Body of pancreas (tissue), 4 donors: ENCODE results near the gene CCDC112. TPM values are rescaled to one million over a fixed set of nuclear protein-coding genes. Genes with fewer than 3 reads are reported as not detected.

Experiments used
- ATAC-seq: fragments of 150-250 bp; one replicate; pipeline ENCODE4 v1.9.1; 2016
- DNase-seq, 4 donors: peaks; one replicate each; pipeline ENCODE4 v3.0.0-alpha.2; 2019
- H3K27ac ChIP-seq, 4 donors: fragments of 200-600 bp; sonication (generic); 1 replicate in 3 of 4; 2 replicates in 1 of 4; pipeline versions ENCODE4 v1.5.1 to v1.6.1; 2016 to 2019; ENCODE audit warnings: mild to moderate bottlenecking in 1 of 4, mixed read lengths in 1 of 4, moderate library complexity in 1 of 4
- H3K27me3 ChIP-seq, 2 donors: fragments of 200-600 bp; sonication (generic); one replicate each; pipeline ENCODE4 v1.6.0; 2016; ENCODE audit warnings: mild to moderate bottlenecking in 1 of 2
- H3K36me3 ChIP-seq, 2 donors: fragments of 200-600 bp; sonication (generic); replicated peaks in 1 of 2; 2 replicates each; pipeline ENCODE4 v1.5.1; 2016; ENCODE audit warnings: low read depth in 2 of 2; ENCODE audit not compliant: insufficient read depth in 1 of 2
- H3K4me1 ChIP-seq: fragments of 200-600 bp; sonication (generic); one replicate; pipeline ENCODE4 v1.6.0; 2016
- H3K4me3 ChIP-seq, 2 donors: fragments of 200-600 bp; sonication (generic); 1 replicate in 1 of 2; 2 replicates in 1 of 2; pipeline ENCODE4 v1.5.1; 2016 to 2019
- H3K9me3 ChIP-seq, 3 donors: fragments of 200-600 bp; sonication (generic); 1 replicate in 2 of 3; 2 replicates in 1 of 3; pipeline ENCODE4 v1.5.1; 2016
- CTCF ChIP-seq, 7 experiments: fragments of 450-650 bp in 4 of 7; fragments of 200-600 bp in 3 of 7; sonication (generic) in 3 of 7; IDR thresholded peaks; one replicate each; pipeline ENCODE4 v1.5.1; 2016 to 2019; ENCODE audit warnings: antibody characterized with exemption in 7 of 7
- POLR2A ChIP-seq, 3 donors: fragments of 450-650 bp; IDR thresholded peaks; one replicate each; pipeline ENCODE4 v1.6.1; 2016; ENCODE audit warnings: antibody characterized with exemption in 3 of 3, mild to moderate bottlenecking in 2 of 3
- WGBS, 2 donors: methylation state at CpG; one replicate each; pipeline ENCODE4 v1.1.5; 2017; 5-methylcytosine and 5-hydroxymethylcytosine counted together
- intact Hi-C: fragments of 100-400 bp; cut with DNase I; formaldehyde crosslinking; loops from one replicate; pipeline ENCODE4 v1.15.1; 2023
- total RNA-seq, 2 donors: library from RNA; depleted of rRNA; stranded (reverse); fragments of >200 nt; gene quantifications; one replicate each; pipeline ENCODE4 v1.1.0, GENCODE V29; 2016

Gene CCDC112
- total RNA-seq, 2 donors from 2014 or later: 10.1 to 20.1 TPM

GRCh38 chr5:115320006-115320405 lies 23.6 kb upstream of the CCDC112 start:
- intact Hi-C loops: no loop called here
- no peak for DNase-seq
- Histone ChIP-seq H3K4me1 (no peaks in the 10 kb centered on the region), H3K4me3 (no peak overlapping the region), H3K27ac (no peak overlapping the region), H3K9me3 (no peaks in the 10 kb centered on the region), H3K36me3 (no peaks in the 10 kb centered on the region), H3K27me3 (no peaks in the 10 kb centered on the region)
- no peak for TF ChIP-seq CTCF (IDR thresholded peaks at IDR 0.05)
- TF ChIP-seq POLR2A (IDR thresholded peaks at IDR 0.05): no peak
- 84 to 86% methylated on average over 3 of the region's 3 CpGs for WGBS, 2 donors
- ATAC-seq: no peak

- H3K9me3 ChIP-seq: no peaks in the 10 kb centered on the region
- no peaks in the 10 kb centered on the region for H3K4me1 ChIP-seq
- H3K27me3 ChIP-seq: no peaks in the 10 kb centered on the region
- H3K27ac ChIP-seq: no peak overlapping the region
- intact Hi-C loops: no loop called here
- no peak overlapping the region for H3K4me3 ChIP-seq
- H3K36me3 ChIP-seq: no peaks in the 10 kb centered on the region
- TF ChIP-seq POLR2A (IDR thresholded peaks at IDR 0.05) (no peak), CTCF (IDR thresholded peaks at IDR 0.05) (no peak)
- DNase-seq (no peak), ATAC-seq (no peak)
- 0 to 3% methylated on average over 1 of the region's 1 CpG for WGBS, 2 donors
These were observed 22.6 kb upstream of the CCDC112 start for GRCh38 chr5:115319007-115319406.

GRCh38 chr5:115317736-115318135 lies 21.3 kb upstream of the CCDC112 start:
- intact Hi-C loops: no loop called here
- WGBS, 2 donors: 53 to 58% methylated on average over 1 of the region's 1 CpG

GRCh38 chr5:115317320-115317719 lies 20.9 kb upstream of the CCDC112 start:
- H3K27me3 ChIP-seq: no peaks in the 10 kb centered on the region
- intact Hi-C loops: no loop called here
- ATAC-seq: no peak
- H3K4me1 ChIP-seq: no peaks in the 10 kb centered on the region
- no peak overlapping the region for H3K4me3 ChIP-seq
- H3K9me3 ChIP-seq: no peaks in the 10 kb centered on the region
- no peak for DNase-seq
- TF ChIP-seq CTCF (IDR thresholded peaks at IDR 0.05): no peak
- TF ChIP-seq POLR2A (IDR thresholded peaks at IDR 0.05): no peak
- H3K36me3 ChIP-seq: no peaks in the 10 kb centered on the region
- no peak overlapping the region for H3K27ac ChIP-seq

More at GRCh38 chr5:115317736-115318135, 21.3 kb upstream of the CCDC112 start:
- no peak overlapping the region for H3K4me3 ChIP-seq
- H3K36me3 ChIP-seq: no peaks in the 10 kb centered on the region
- H3K27ac ChIP-seq: no peak overlapping the region
- no peaks in the 10 kb centered on the region for H3K9me3 ChIP-seq
- TF ChIP-seq POLR2A (IDR thresholded peaks at IDR 0.05) (no peak), CTCF (IDR thresholded peaks at IDR 0.05) (no peak)
- no peaks in the 10 kb centered on the region for H3K4me1 ChIP-seq
- DNase-seq: no peak
- no peaks in the 10 kb centered on the region for H3K27me3 ChIP-seq
- ATAC-seq: no peak

- no peak overlapping the region for H3K4me3 ChIP-seq
- intact Hi-C loops: loop anchor here (5.0 kb wide), 1 partner anchor 274 kb away; no protein-coding TSS in a partner anchor
- H3K9me3 ChIP-seq: no peaks in the 10 kb centered on the region
- H3K27me3 ChIP-seq: no peaks in the 10 kb centered on the region
- H3K4me1 ChIP-seq: no peaks in the 10 kb centered on the region
- TF ChIP-seq CTCF (IDR thresholded peaks at IDR 0.05) (no peak), POLR2A (IDR thresholded peaks at IDR 0.05) (no peak)
- DNase-seq (no peak), ATAC-seq (no peak)
- H3K36me3 ChIP-seq: no peaks in the 10 kb centered on the region
- 93 to 95% methylated on average over 3 of the region's 3 CpGs for WGBS, 2 donors
- H3K27ac ChIP-seq: no peak overlapping the region
These were observed 17.2 kb upstream of the CCDC112 start for GRCh38 chr5:115313632-115314031.
